SHP77 treated with DMSO at 0.1 percent for 48 hours (cell line): Measurements from ENCODE around the gene SLC22A5.
A peak's percentile ranks its signal among the peaks of the same experiment; 100 is the strongest.
"Not testable (repeated sequence)": the region's sequence is repeated elsewhere in the genome, so short reads cannot be mapped to it uniquely, and the experiment has no call there.

Experiments used
- DNase-seq: peaks from one replicate; lab custom pipeline; 2025; lab: John Stamatoyannopoulos, UW

Gene SLC22A5

GRCh38 chr5:132427281-132428146, 58.0 kb downstream of the SLC22A5 start:
- peak; percentile 24 for DNase-seq

- DNase-seq, result no peak
These were observed 58.6 kb downstream of the SLC22A5 start for GRCh38 chr5:132428147-132428482.

DNA sequence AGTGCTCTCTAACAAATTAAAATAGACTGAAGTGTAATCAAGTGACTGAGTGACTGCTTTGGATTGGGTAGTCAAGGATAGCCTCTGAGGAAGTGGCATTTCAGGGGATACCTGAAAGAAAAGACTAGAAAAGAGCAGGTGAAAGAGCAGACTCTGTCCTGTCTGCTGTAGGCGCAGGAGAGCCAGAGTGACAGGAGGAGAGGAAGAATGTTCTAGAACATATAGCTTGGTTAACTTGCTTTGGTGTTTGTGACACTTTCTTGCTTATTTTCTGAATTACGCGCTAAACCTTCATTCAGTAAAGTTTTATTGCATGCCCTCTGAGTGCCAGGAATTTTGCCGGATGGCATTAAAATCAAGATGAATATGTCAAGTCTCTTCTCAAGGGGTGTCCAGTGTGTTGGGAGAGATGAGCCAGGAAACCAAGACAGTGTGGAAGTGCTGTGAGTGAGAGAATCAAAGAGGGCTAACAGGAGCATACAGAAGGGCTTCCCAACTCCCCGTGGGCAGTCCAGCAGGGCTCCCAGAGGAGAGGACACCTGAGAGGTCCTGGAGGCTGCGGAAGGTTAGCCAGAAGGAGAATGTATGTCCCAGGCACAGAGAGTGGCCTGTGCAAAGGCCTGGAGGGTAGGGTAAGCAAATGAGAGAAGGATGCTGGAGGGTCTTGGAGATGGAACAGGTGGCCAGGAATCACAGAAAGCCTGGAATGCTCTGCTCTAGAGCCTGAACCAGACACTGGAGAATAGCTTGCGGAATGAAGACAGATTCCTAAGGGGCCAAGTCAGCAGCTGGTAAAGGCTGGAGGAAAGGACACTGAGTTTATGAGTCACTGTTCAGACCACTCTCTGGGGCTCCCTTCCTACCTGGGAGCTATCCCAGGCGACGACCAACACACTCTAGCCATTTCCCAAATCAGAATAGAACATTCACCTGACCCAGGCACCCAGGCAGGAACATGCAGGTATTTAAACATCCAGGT, 59.3 kb downstream of the SLC22A5 start:
- DNase-seq, result no peak

GRCh38 chr5:132429463-132430440, 60.2 kb downstream of the SLC22A5 start:
- no peak for DNase-seq

DNA sequence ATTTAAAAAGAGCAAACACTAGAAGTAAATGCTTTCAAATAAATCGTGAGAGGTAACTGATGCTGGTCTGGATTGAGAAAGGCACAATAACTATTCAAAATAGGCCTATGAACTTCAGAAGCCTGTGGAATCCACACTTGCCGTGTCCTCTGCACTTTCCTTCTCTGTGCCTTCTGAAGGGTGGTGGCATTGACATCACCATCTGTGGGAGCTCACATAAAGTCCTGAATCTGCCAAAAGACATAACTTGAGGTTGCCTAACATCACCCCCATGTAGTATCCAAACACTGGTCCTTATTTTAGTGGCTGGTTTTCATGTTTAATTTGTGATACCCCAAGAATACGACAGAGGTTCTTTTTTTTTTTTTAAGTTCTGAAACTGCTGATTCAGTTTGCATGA, 61.2 kb downstream of the SLC22A5 start:
- no peak for DNase-seq

- no peak for DNase-seq
These were observed 62.1 kb downstream of the SLC22A5 start for GRCh38 chr5:132431632-132432031.

- no peak for DNase-seq
These were observed 63.6 kb downstream of the SLC22A5 start for GRCh38 chr5:132433141-132433540.

DNA sequence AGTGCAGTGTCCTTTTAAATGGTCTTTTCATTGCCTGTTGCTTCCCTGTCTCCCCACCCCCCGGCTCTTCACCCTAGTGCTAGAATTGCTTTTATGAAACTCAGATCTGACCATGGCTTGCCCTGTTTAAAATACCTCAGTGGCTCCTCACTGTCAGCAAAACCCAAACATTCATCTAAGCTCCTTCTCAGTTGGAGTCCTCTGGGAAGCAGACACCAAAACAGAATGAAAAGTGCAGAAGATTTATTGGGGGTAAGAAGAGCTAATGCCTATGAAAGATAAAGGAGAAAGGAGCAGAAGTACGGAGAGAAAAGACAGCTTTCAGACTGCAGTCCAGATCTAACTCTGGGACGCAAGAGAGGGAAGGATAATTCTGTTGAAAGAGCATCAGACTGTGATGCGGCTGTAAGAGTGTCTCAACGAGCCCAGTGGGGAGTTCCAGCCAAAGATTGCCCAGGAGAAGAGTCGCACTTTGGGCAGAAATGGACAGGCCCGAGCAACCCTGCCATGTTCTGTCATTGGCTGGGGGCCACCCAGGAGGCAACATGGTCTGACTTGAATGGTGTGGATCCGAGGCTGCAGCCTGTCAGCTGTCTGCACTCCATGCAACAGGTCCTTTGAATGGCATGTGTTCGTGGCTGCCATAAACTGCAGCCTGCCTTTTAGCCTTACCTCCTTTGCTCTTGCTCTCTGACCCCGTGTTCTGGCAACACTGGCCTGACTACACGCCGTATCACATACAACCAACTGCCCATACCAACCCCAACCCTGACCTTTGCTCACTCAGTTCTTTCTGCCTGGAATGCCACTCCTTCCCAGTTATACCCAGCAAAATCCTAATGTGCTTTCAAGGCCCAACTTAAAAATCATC, 65.1 kb downstream of the SLC22A5 start:
- DNase-seq, result no peak

- no peak for DNase-seq
These were observed 65.9 kb downstream of the SLC22A5 start for GRCh38 chr5:132435447-132435846.

GRCh38 chr5:132435886-132436285, 66.4 kb downstream of the SLC22A5 start:
- DNase-seq, result no peak

DNA sequence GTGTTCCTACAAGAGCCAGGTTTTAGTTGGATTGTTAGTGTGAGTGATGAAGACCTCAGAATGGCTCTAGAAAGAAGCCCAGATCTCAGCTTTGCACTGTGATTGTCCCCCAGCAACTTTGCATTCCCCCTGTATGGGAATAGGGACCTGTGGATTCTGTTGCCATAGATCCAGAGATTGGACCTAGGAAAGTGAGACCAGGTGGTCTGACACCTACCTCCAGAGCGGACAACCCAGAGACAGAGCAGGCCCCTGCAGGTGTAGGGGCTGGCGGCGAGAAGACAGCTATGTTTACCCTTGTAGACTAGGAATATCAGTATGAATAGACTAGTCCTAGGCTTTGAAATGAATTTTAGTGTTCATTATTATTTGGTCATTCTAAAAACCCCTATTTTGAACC, 67.4 kb downstream of the SLC22A5 start:
- DNase-seq, result no peak

- no peak for DNase-seq
These were observed 68.2 kb downstream of the SLC22A5 start for GRCh38 chr5:132437604-132438266.

DNA sequence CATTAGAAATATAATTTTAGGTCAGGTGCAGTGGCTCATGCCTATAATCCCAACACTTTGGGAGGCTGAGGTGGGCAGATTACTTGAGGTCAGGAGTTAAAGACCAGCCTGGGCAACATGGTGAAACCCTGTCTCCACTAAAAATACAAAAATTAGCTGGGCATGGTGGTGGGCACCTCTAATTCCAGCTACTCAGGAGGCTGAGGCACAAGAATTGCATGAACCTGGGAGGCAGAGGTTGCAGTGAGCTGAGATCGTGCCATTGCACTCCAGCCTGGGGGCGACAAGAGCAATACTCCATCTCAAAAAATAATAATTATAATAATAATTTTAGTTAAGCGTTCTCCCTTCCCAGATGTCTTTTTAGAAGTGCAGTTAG, 68.7 kb downstream of the SLC22A5 start:
- DNase-seq, result not testable (repeated sequence)

GRCh38 chr5:132438917-132439316, 69.4 kb downstream of the SLC22A5 start:
- DNase-seq, result no peak

- DNase-seq, result no peak
These were observed 70.1 kb downstream of the SLC22A5 start for GRCh38 chr5:132439521-132440089.

DNA sequence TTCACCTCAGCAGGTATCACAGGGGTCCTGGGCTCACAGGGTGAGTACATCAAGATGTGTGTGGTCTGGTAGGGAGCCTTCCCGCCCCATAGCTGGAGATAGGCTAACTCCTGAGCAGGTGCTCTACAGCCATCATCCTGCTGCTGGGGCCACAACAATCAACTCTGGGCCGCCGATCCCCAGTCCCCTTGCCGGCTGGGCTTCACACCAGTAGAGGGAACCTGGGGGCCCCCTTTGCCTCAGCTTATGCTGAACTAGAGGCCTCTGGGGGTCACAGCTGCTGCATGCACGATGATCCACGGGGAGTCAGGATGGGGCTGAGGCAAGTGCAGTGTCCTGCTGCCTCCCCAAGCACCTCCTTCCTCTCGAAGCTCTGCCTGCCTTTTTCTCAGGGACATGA, 74.6 kb downstream of the SLC22A5 start:
- DNase-seq, result no peak
